GM23338 (cell line): Measurements from ENCODE around the gene LRIT3. TPM values are rescaled to one million over a fixed set of nuclear protein-coding genes. Genes with fewer than 3 reads are reported as not detected.

Source experiments
- ATAC-seq: fragments of 200-7000 bp; cut with Tn5 transposase; 3 replicates; pipeline ENCODE4 v1.9.1; 2020
- DNase-seq: peaks from one replicate; pipeline ENCODE4 v3.0.0-alpha.2; 2015; ENCODE audit warnings: low spot score
- H2AFZ ChIP-seq: fragments of 200-600 bp; sonication (generic); 2 replicates; pipeline ENCODE4 v1.8.0; 2016; ENCODE audit warnings: antibody characterized with exemption, mild to moderate bottlenecking, moderate library complexity
- H3F3A ChIP-seq: fragments of 200-600 bp; sonication (generic); replicated peaks from 2 replicates; pipeline ENCODE4 v1.8.0; 2017; ENCODE audit warnings: antibody characterized with exemption, mixed run types, low read depth
- H3K27ac ChIP-seq: fragments of 200-600 bp; sonication (generic); 2 replicates; pipeline ENCODE4 v1.6.1; 2016; ENCODE audit warnings: low read depth
- H3K27me3 ChIP-seq: fragments of 200-600 bp; sonication (generic); 2 replicates; pipeline ENCODE4 v1.8.0; 2016; ENCODE audit warnings: mild to moderate bottlenecking, mixed run types, moderate library complexity; ENCODE audit not compliant: insufficient read depth
- H3K36me3 ChIP-seq: fragments of 200-600 bp; sonication (generic); 2 replicates; pipeline ENCODE4 v1.8.0; 2016; ENCODE audit warnings: mild to moderate bottlenecking; ENCODE audit not compliant: insufficient read depth
- H3K4me1 ChIP-seq: fragments of 200-600 bp; sonication (generic); 2 replicates; pipeline ENCODE4 v1.8.0; 2016; ENCODE audit warnings: mild to moderate bottlenecking, moderate library complexity; ENCODE audit not compliant: insufficient read depth
- H3K4me2 ChIP-seq: fragments of 200-600 bp; sonication (generic); 2 replicates; pipeline ENCODE4 v1.7.1; 2017; ENCODE audit warnings: mixed run types
- H3K4me3 ChIP-seq: fragments of 200-600 bp; sonication (generic); 2 replicates; pipeline ENCODE4 v1.6.1; 2016; ENCODE audit warnings: mixed run types
- H3K79me2 ChIP-seq: fragments of 200-600 bp; sonication (generic); replicated peaks from 2 replicates; pipeline ENCODE4 v1.8.0; 2017; ENCODE audit warnings: mild to moderate bottlenecking; ENCODE audit not compliant: insufficient read depth
- H3K9me2 ChIP-seq: fragments of 200-600 bp; sonication (generic); 2 replicates; pipeline ENCODE4 v1.8.0; 2017; ENCODE audit not compliant: insufficient read depth
- H4K20me1 ChIP-seq: fragments of 200-600 bp; sonication (generic); replicated peaks from 2 replicates; pipeline ENCODE4 v1.8.0; 2017; ENCODE audit warnings: mild to moderate bottlenecking; ENCODE audit not compliant: insufficient read depth
- H3K27ac Mint-ChIP-seq: 2 replicates; pipeline ENCODE4 v1.8.0; 2020; ENCODE audit warnings: inconsistent platforms, mild to moderate bottlenecking, moderate library complexity, mixed read lengths
- H3K27me3 Mint-ChIP-seq: 3 replicates; pipeline ENCODE4 v1.8.0; 2022; ENCODE audit warnings: low read depth, mild to moderate bottlenecking, moderate library complexity, mixed read lengths, inconsistent platforms; ENCODE audit not compliant: insufficient read depth, poor library complexity
- H3K36me3 Mint-ChIP-seq: 3 replicates; pipeline ENCODE4 v1.8.0; 2021; ENCODE audit warnings: low read depth, mild to moderate bottlenecking, inconsistent platforms, moderate library complexity, mixed read lengths
- H3K4me1 Mint-ChIP-seq: 3 replicates; pipeline ENCODE4 v1.8.0; 2020; ENCODE audit warnings: mild to moderate bottlenecking, inconsistent platforms, mixed read lengths
- H3K4me3 Mint-ChIP-seq: 3 replicates; pipeline ENCODE4 v1.8.0; 2021; ENCODE audit warnings: moderate library complexity, mild to moderate bottlenecking, inconsistent platforms, mixed read lengths
- H3K9me3 Mint-ChIP-seq: 3 replicates; pipeline ENCODE4 v1.8.0; 2020; ENCODE audit warnings: moderate library complexity, mild to moderate bottlenecking, inconsistent platforms, mixed read lengths
- CREB1 ChIP-seq: fragments of 250-450 bp; sonication (Bioruptor Pico); IDR thresholded peaks from 2 replicates; pipeline ENCODE4 v1.5.0; 2020; ENCODE audit warnings: low read depth, mild to moderate bottlenecking, moderate library complexity
- ETS1 ChIP-seq: IDR thresholded peaks from 2 replicates; pipeline ENCODE4 v1.6.1; 2016; ENCODE audit warnings: antibody characterized with exemption
- EZH2 ChIP-seq: fragments of 200-600 bp; sonication (generic); IDR thresholded peaks from one replicate; pipeline ENCODE4 v1.8.0; 2017; ENCODE audit warnings: antibody characterized with exemption, mild to moderate bottlenecking, low read depth; ENCODE audit not compliant: unreplicated experiment
- EZH2phosphoT487 ChIP-seq: fragments of 200-600 bp; sonication (generic); IDR thresholded peaks from one replicate; pipeline ENCODE4 v1.8.1; 2018; ENCODE audit warnings: antibody characterized with exemption; ENCODE audit not compliant: unreplicated experiment
- JUNB ChIP-seq: IDR thresholded peaks from one replicate; pipeline ENCODE4 v1.6.1; 2016; ENCODE audit warnings: antibody characterized with exemption; ENCODE audit not compliant: unreplicated experiment
- NANOG ChIP-seq: IDR thresholded peaks from 2 replicates; pipeline ENCODE4 v1.6.1; 2016; ENCODE audit warnings: antibody characterized with exemption, borderline replicate concordance
- POLR2AphosphoS5 ChIP-seq: IDR thresholded peaks from 2 replicates; pipeline ENCODE4 v1.6.1; 2016; ENCODE audit warnings: antibody characterized with exemption, low read depth
- STAT1 ChIP-seq: IDR thresholded peaks from one replicate; pipeline ENCODE4 v1.6.1; 2016; ENCODE audit warnings: antibody characterized with exemption; ENCODE audit not compliant: unreplicated experiment
- ZNF114 ChIP-seq: fragments of 250-450 bp; sonication (Bioruptor Pico); IDR thresholded peaks from 2 replicates; pipeline ENCODE4 v1.5.0; 2020; ENCODE audit warnings: mild to moderate bottlenecking, moderate library complexity
- ZNF331 ChIP-seq: fragments of 250-450 bp; sonication (Bioruptor Pico); IDR thresholded peaks from 2 replicates; pipeline ENCODE4 v1.5.0; 2020; ENCODE audit warnings: low read depth, mild to moderate bottlenecking, moderate library complexity
- polyA plus RNA-seq: library from polyadenylated mRNA; unstranded; fragments of >200 nt; fragmentation: Nextera tagmentation; extraction: Ambion mirVana; gene quantifications from 2 replicates; pipeline ENCODE4 v1.2.1, GENCODE V29; 2016
- total RNA-seq: library from RNA; depleted of rRNA; stranded (reverse); fragments of >200 nt; shearing (Covaris generic); gene quantifications from 2 replicates; pipeline ENCODE4 v1.2.3, GENCODE V29; 2014
- TF ChIP-seq, protein P1 (sequence below): fragments of 250-450 bp; sonication (Bioruptor Pico); IDR thresholded peaks from 2 replicates; pipeline ENCODE4 v1.5.0; 2020; ENCODE audit warnings: mild to moderate bottlenecking, moderate library complexity
- TF ChIP-seq, protein P2 (sequence below), 2 experiments: fragments of 200-600 bp in 1 of 2; sonication (generic) in 1 of 2; conservative IDR thresholded peaks; 2 replicates each; pipeline versions ENCODE4 v1.5.1 to v1.6.1; 2016 to 2017; ENCODE audit warnings: antibody characterized with exemption in 2 of 2, low read depth in 2 of 2, mild to moderate bottlenecking in 2 of 2, moderate library complexity in 1 of 2
- TF ChIP-seq, protein P3 (sequence below): IDR thresholded peaks from one replicate; pipeline ENCODE4 v1.6.1; 2018; ENCODE audit warnings: antibody characterized with exemption; ENCODE audit not compliant: unreplicated experiment

The LRIT3 gene
- total and polyA plus RNA-seq, 2 experiments from 2014 or later, result 0.14 TPM; not detected in 1

GRCh38 chr4:109864134-109864533 lies 16.2 kb downstream of the LRIT3 start:
- Mint-ChIP-seq H3K4me1 (peaks cover 8% of the 10 kb centered on the region; the same call in 2 of the 3 replicates), H3K27ac (no peak overlapping the region), H3K4me3 (no peak overlapping the region), H3K27me3 (no peaks in the 10 kb centered on the region), H3K36me3 (no peaks in the 10 kb centered on the region; the same call in 2 of the 3 replicates), H3K9me3 (peaks cover 13% of the 10 kb centered on the region; the same call in 2 of the 3 replicates)
- H3K27me3 ChIP-seq, result no peaks in the 10 kb centered on the region
- TF ChIP-seq, protein P1, sequence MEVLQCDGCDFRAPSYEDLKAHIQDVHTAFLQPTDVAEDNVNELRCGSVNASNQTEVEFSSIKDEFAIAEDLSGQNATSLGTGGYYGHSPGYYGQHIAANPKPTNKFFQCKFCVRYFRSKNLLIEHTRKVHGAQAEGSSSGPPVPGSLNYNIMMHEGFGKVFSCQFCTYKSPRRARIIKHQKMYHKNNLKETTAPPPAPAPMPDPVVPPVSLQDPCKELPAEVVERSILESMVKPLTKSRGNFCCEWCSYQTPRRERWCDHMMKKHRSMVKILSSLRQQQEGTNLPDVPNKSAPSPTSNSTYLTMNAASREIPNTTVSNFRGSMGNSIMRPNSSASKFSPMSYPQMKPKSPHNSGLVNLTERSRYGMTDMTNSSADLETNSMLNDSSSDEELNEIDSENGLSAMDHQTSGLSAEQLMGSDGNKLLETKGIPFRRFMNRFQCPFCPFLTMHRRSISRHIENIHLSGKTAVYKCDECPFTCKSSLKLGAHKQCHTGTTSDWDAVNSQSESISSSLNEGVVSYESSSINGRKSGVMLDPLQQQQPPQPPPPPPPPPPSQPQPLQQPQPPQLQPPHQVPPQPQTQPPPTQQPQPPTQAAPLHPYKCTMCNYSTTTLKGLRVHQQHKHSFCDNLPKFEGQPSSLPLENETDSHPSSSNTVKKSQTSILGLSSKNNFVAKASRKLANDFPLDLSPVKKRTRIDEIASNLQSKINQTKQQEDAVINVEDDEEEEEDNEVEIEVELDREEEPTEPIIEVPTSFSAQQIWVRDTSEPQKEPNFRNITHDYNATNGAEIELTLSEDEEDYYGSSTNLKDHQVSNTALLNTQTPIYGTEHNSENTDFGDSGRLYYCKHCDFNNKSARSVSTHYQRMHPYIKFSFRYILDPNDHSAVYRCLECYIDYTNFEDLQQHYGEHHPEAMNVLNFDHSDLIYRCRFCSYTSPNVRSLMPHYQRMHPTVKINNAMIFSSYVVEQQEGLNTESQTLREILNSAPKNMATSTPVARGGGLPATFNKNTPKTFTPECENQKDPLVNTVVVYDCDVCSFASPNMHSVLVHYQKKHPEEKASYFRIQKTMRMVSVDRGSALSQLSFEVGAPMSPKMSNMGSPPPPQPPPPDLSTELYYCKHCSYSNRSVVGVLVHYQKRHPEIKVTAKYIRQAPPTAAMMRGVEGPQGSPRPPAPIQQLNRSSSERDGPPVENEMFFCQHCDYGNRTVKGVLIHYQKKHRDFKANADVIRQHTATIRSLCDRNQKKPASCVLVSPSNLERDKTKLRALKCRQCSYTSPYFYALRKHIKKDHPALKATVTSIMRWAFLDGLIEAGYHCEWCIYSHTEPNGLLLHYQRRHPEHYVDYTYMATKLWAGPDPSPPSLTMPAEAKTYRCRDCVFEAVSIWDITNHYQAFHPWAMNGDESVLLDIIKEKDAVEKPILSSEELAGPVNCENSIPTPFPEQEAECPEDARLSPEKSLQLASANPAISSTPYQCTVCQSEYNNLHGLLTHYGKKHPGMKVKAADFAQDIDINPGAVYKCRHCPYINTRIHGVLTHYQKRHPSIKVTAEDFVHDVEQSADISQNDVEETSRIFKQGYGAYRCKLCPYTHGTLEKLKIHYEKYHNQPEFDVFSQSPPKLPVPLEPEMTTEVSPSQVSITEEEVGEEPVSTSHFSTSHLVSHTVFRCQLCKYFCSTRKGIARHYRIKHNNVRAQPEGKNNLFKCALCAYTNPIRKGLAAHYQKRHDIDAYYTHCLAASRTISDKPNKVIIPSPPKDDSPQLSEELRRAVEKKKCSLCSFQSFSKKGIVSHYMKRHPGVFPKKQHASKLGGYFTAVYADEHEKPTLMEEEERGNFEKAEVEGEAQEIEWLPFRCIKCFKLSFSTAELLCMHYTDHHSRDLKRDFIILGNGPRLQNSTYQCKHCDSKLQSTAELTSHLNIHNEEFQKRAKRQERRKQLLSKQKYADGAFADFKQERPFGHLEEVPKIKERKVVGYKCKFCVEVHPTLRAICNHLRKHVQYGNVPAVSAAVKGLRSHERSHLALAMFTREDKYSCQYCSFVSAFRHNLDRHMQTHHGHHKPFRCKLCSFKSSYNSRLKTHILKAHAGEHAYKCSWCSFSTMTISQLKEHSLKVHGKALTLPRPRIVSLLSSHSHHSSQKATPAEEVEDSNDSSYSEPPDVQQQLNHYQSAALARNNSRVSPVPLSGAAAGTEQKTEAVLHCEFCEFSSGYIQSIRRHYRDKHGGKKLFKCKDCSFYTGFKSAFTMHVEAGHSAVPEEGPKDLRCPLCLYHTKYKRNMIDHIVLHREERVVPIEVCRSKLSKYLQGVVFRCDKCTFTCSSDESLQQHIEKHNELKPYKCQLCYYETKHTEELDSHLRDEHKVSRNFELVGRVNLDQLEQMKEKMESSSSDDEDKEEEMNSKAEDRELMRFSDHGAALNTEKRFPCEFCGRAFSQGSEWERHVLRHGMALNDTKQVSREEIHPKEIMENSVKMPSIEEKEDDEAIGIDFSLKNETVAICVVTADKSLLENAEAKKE (CRISPR knock-in tag), result no peak
- TF ChIP-seq NANOG, result no peak
- TF ChIP-seq ZNF114 (CRISPR knock-in tag), result no peak
- TF ChIP-seq EZH2, result no peak
- no peak for TF ChIP-seq ZNF331
- TF ChIP-seq CREB1, result no peak
- TF ChIP-seq STAT1, result no peak
- TF ChIP-seq EZH2phosphoT487, result no peak
- TF ChIP-seq, protein P2, sequence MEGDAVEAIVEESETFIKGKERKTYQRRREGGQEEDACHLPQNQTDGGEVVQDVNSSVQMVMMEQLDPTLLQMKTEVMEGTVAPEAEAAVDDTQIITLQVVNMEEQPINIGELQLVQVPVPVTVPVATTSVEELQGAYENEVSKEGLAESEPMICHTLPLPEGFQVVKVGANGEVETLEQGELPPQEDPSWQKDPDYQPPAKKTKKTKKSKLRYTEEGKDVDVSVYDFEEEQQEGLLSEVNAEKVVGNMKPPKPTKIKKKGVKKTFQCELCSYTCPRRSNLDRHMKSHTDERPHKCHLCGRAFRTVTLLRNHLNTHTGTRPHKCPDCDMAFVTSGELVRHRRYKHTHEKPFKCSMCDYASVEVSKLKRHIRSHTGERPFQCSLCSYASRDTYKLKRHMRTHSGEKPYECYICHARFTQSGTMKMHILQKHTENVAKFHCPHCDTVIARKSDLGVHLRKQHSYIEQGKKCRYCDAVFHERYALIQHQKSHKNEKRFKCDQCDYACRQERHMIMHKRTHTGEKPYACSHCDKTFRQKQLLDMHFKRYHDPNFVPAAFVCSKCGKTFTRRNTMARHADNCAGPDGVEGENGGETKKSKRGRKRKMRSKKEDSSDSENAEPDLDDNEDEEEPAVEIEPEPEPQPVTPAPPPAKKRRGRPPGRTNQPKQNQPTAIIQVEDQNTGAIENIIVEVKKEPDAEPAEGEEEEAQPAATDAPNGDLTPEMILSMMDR (conservative IDR thresholded peaks at IDR 0.05; ENCODE audit: low read depth in 2 of 2), result no peak; a peak in 1 of 4 replicates
- TF ChIP-seq JUNB, result no peak
- TF ChIP-seq, protein P3, sequence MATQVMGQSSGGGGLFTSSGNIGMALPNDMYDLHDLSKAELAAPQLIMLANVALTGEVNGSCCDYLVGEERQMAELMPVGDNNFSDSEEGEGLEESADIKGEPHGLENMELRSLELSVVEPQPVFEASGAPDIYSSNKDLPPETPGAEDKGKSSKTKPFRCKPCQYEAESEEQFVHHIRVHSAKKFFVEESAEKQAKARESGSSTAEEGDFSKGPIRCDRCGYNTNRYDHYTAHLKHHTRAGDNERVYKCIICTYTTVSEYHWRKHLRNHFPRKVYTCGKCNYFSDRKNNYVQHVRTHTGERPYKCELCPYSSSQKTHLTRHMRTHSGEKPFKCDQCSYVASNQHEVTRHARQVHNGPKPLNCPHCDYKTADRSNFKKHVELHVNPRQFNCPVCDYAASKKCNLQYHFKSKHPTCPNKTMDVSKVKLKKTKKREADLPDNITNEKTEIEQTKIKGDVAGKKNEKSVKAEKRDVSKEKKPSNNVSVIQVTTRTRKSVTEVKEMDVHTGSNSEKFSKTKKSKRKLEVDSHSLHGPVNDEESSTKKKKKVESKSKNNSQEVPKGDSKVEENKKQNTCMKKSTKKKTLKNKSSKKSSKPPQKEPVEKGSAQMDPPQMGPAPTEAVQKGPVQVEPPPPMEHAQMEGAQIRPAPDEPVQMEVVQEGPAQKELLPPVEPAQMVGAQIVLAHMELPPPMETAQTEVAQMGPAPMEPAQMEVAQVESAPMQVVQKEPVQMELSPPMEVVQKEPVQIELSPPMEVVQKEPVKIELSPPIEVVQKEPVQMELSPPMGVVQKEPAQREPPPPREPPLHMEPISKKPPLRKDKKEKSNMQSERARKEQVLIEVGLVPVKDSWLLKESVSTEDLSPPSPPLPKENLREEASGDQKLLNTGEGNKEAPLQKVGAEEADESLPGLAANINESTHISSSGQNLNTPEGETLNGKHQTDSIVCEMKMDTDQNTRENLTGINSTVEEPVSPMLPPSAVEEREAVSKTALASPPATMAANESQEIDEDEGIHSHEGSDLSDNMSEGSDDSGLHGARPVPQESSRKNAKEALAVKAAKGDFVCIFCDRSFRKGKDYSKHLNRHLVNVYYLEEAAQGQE, result no peak
- no peak for TF ChIP-seq POLR2AphosphoS5
- no peak for TF ChIP-seq ETS1
- no peaks in the 10 kb centered on the region for H3K9me2 ChIP-seq
- H3K79me2 ChIP-seq, result no peaks in the 10 kb centered on the region
- DNase-seq (peak; percentile 53), ATAC-seq (peak; percentile 78)
- H3K4me3 ChIP-seq, result no peak overlapping the region
- H3K27ac ChIP-seq, result no peak overlapping the region
- no peak overlapping the region for H2AFZ ChIP-seq
- H3F3A ChIP-seq, result no peaks in the 10 kb centered on the region
- H3K36me3 ChIP-seq, result no peaks in the 10 kb centered on the region
- H3K4me1 ChIP-seq, result no peaks in the 10 kb centered on the region
- no peak overlapping the region for H3K4me2 ChIP-seq
- no peaks in the 10 kb centered on the region for H4K20me1 ChIP-seq
